HEK293 (cell line): Measurements from ENCODE around the gene ABCA3.

Source experiments
- CTCF ChIA-PET: fragments of 350-600 bp; formaldehyde crosslinking; extraction: SDS; loops from one replicate; lab custom pipeline; 2021; ENCODE audit warnings: antibody characterized with exemption; lab: Yijun Ruan, JAX
- POLR2A ChIA-PET: fragments of 300-600 bp; formaldehyde crosslinking; extraction: SDS; loops from one replicate; lab custom pipeline; 2020; ENCODE audit warnings: antibody characterized with exemption, inconsistent platforms; lab: Yijun Ruan, JAX
- H3K27ac ChIP-seq: fragments of 200-500 bp; sonication (Bioruptor generic); 2 replicates; pipeline ENCODE4 v1.5.1; 2014; ENCODE audit warnings: low read depth, low read length, control low read depth, inconsistent platforms; ENCODE audit errors: extremely low read depth
- H3K36me3 ChIP-seq, 2 experiments: fragments of 200-500 bp in 1 of 2; sonication (Bioruptor generic) in 1 of 2; 1 replicate in 1 of 2; 2 replicates in 1 of 2; pipeline ENCODE4 v1.5.1; 2014 to 2017; ENCODE audit warnings: inconsistent platforms in 2 of 2, low read length in 2 of 2; ENCODE audit not compliant: control insufficient read depth in 2 of 2, insufficient read depth in 1 of 2
- H3K4me1 ChIP-seq: fragments of 200-500 bp; sonication (Bioruptor generic); 2 replicates; pipeline ENCODE4 v1.5.1; 2014; ENCODE audit warnings: mild to moderate bottlenecking, low read length, inconsistent platforms; ENCODE audit not compliant: control insufficient read depth, insufficient read depth
- H3K4me3 ChIP-seq: 2 replicates; pipeline ENCODE4 v1.5.1; 2011; ENCODE audit warnings: low read depth, mild to moderate bottlenecking, control low read depth, low read length, moderate library complexity
- H3K9me3 ChIP-seq: fragments of 200-500 bp; sonication (Bioruptor generic); 2 replicates; pipeline ENCODE4 v1.5.1; 2014; ENCODE audit warnings: low read depth, low read length, inconsistent platforms; ENCODE audit not compliant: control insufficient read depth, insufficient read depth
- BCL11B ChIP-seq: fragments of 450-650 bp; formaldehyde crosslinking; IDR thresholded peaks from 2 replicates; pipeline ENCODE4 v1.5.1; 2016; ENCODE audit warnings: low read depth, missing biosample characterization, missing genetic modification characterization
- HOXC10 ChIP-seq: sonication (generic); formaldehyde crosslinking; IDR thresholded peaks from 2 replicates; pipeline ENCODE4 v1.8.1; 2023; ENCODE audit warnings: mild to moderate bottlenecking, missing genetic modification reagents
- ZFP69B ChIP-seq: fragments of 450-650 bp; formaldehyde crosslinking; IDR thresholded peaks from 2 replicates; pipeline ENCODE4 v1.5.1; 2016; ENCODE audit warnings: missing biosample characterization, missing genetic modification characterization
- ZNF202 ChIP-seq: fragments of 450-650 bp; formaldehyde crosslinking; IDR thresholded peaks from 2 replicates; pipeline ENCODE4 v1.5.1; 2016; ENCODE audit warnings: missing biosample characterization, missing genetic modification characterization, borderline replicate concordance
- ZNF24 ChIP-seq: fragments of 450-650 bp; formaldehyde crosslinking; IDR thresholded peaks from 2 replicates; pipeline ENCODE4 v1.5.1; 2016; ENCODE audit warnings: missing biosample characterization, missing genetic modification characterization
- ZNF341 ChIP-seq: fragments of 450-650 bp; formaldehyde crosslinking; IDR thresholded peaks from 2 replicates; pipeline ENCODE4; 2016; ENCODE audit warnings: low read depth, missing biosample characterization, missing genetic modification characterization
- ZNF558 ChIP-seq: fragments of 450-650 bp; formaldehyde crosslinking; IDR thresholded peaks from 2 replicates; pipeline ENCODE4 v1.5.1; 2016; ENCODE audit warnings: missing biosample characterization, missing genetic modification characterization
- ZNF701 ChIP-seq: fragments of 450-650 bp; formaldehyde crosslinking; IDR thresholded peaks from 2 replicates; pipeline ENCODE4 v1.5.1; 2016; ENCODE audit warnings: missing biosample characterization, missing genetic modification characterization
- ZNF776 ChIP-seq: fragments of 450-650 bp; formaldehyde crosslinking; IDR thresholded peaks from 2 replicates; pipeline ENCODE4 v1.5.0; 2017; ENCODE audit warnings: missing biosample characterization, missing genetic modification characterization, borderline replicate concordance
- ZSCAN23 ChIP-seq: fragments of 450-650 bp; formaldehyde crosslinking; IDR thresholded peaks from 2 replicates; pipeline ENCODE4 v1.5.1; 2016; ENCODE audit warnings: missing biosample characterization, missing genetic modification characterization
- TF ChIP-seq, protein P1 (sequence below): fragments of 450-650 bp; formaldehyde crosslinking; IDR thresholded peaks from 2 replicates; pipeline ENCODE4 v1.5.1; 2016; ENCODE audit warnings: missing biosample characterization, missing genetic modification characterization
- TF ChIP-seq, protein P2 (sequence below): fragments of 450-650 bp; formaldehyde crosslinking; IDR thresholded peaks from 2 replicates; pipeline ENCODE4 v1.5.1; 2016; ENCODE audit warnings: missing biosample characterization, missing genetic modification characterization
- TF ChIP-seq, protein P3 (sequence below): fragments of 450-650 bp; formaldehyde crosslinking; IDR thresholded peaks from 2 replicates; pipeline ENCODE4 v1.5.1; 2016; ENCODE audit warnings: missing biosample characterization, missing genetic modification characterization

Gene ABCA3

DNA sequence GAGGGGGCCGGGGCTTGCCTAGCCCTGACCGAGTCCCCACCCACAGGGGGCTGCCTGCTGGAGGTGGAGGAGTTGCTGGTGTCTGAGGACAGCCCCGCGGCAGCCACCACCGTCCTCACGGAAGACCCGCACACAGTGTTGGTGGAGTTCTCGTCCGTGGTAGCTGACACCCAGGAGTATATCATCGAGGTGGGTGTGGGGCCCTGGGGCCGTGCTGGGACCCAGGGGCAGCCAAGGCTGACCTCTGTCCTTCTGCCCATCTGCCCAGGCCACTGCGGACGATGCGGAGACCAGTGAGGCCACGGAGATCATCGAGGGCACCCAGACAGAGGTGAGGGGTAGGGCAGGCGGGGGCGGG, 105.7 kb downstream of the ABCA3 start:
- peaks cover 4% of the 10 kb centered on the region; the same call in 1 of the 2 replicates for H3K4me1 ChIP-seq
- CTCF ChIA-PET: no interaction called here

DNA sequence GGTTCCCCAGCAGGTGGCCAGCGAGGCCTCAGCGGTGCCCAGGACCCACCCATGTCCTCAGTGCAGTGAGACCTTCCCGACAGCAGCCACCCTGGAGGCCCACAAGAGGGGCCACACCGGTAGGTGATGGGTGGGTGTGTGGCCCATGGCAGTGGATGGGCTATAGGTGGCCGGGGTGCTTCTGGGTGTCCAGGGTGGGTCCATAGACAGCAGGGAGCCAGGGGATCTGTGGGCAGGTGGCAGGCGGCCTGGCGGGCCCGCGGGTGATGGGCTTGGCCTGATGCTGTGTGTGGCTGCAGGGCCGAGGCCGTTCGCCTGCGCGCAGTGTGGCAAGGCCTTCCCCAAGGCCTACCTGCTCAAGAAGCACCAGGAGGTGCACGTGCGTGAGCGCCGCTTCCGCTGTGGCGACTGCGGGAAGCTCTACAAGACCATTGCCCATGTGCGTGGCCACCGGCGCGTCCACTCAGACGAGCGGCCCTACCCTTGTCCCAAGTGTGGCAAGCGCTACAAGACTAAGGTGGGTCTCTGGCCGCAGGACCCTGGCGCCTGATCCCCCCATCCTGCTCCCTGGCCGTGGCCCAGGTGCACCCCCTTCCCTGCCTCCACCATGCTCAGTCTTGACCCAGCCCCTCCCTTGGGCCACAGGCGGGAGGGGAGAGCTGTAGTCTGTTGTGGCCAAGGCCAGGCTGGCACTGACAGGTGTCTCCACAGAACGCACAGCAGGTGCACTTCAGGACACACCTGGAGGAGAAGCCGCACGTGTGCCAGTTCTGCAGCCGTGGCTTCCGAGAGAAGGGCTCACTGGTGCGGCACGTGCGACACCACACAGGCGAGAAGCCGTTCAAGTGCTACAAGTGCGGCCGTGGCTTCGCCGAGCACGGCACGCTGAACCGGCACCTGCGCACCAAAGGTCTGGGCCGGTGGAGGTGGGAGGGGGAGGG, 106.4 kb downstream of the ABCA3 start:
- H3K4me1 ChIP-seq: peaks cover 4% of the 10 kb centered on the region; the same call in 1 of the 2 replicates
- no peak overlapping the region for H3K4me3 ChIP-seq
- peaks cover 0 to 71% of the 10 kb centered on the region in 2 experiments; a peak in 1 of 3 replicates for H3K36me3 ChIP-seq
- TF ChIP-seq, protein P1, sequence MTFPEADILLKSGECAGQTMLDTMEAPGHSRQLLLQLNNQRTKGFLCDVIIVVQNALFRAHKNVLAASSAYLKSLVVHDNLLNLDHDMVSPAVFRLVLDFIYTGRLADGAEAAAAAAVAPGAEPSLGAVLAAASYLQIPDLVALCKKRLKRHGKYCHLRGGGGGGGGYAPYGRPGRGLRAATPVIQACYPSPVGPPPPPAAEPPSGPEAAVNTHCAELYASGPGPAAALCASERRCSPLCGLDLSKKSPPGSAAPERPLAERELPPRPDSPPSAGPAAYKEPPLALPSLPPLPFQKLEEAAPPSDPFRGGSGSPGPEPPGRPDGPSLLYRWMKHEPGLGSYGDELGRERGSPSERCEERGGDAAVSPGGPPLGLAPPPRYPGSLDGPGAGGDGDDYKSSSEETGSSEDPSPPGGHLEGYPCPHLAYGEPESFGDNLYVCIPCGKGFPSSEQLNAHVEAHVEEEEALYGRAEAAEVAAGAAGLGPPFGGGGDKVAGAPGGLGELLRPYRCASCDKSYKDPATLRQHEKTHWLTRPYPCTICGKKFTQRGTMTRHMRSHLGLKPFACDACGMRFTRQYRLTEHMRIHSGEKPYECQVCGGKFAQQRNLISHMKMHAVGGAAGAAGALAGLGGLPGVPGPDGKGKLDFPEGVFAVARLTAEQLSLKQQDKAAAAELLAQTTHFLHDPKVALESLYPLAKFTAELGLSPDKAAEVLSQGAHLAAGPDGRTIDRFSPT (tag by site-specific recombination): peak; percentile 65
- peak; percentile 47; the same call in 1 of the 2 replicates for TF ChIP-seq ZFP69B (tag by site-specific recombination)
- TF ChIP-seq ZNF701 (tag by site-specific recombination): peak; percentile 93
- 0 out of 2 replicates have a peak, but pooled peaks have one; percentile 15 for TF ChIP-seq BCL11B (tag by site-specific recombination)
- TF ChIP-seq, protein P2, sequence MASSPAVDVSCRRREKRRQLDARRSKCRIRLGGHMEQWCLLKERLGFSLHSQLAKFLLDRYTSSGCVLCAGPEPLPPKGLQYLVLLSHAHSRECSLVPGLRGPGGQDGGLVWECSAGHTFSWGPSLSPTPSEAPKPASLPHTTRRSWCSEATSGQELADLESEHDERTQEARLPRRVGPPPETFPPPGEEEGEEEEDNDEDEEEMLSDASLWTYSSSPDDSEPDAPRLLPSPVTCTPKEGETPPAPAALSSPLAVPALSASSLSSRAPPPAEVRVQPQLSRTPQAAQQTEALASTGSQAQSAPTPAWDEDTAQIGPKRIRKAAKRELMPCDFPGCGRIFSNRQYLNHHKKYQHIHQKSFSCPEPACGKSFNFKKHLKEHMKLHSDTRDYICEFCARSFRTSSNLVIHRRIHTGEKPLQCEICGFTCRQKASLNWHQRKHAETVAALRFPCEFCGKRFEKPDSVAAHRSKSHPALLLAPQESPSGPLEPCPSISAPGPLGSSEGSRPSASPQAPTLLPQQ (tag by site-specific recombination): peak; percentile 63; the same call in 1 of the 2 replicates
- TF ChIP-seq ZNF202 (tag by site-specific recombination): no peak
- POLR2A ChIA-PET: interaction anchor here (0.8 to 1.2 kb wide), 2 partner anchors 17 to 79 kb away, joined by 3 to 4 read pairs; partner anchors contain the start of genes ECI1 and TRAF7
- CTCF ChIA-PET: no interaction called here
- no peak overlapping the region for H3K27ac ChIP-seq
- H3K9me3 ChIP-seq: no peaks in the 10 kb centered on the region

More for the DNA sequence above, 105.7 kb downstream of the ABCA3 start:
- POLR2A ChIA-PET: interaction anchor here (0.6 to 0.8 kb wide), 2 partner anchors 20 to 80 kb away, joined by 3 to 4 read pairs; partner anchors contain the start of genes PGP and TRAF7
- Histone ChIP-seq H3K4me3 (no peak overlapping the region), H3K36me3 (peaks cover 0 to 71% of the 10 kb centered on the region in 2 experiments; a peak in 1 of 3 replicates), H3K9me3 (no peaks in the 10 kb centered on the region), H3K27ac (no peak overlapping the region)
- TF ChIP-seq ZNF341: peak; percentile 70
- no peak for TF ChIP-seq ZNF24
- TF ChIP-seq BCL11B (tag by site-specific recombination): 0 out of 2 replicates have a peak, but pooled peaks have one; percentile 24
- TF ChIP-seq, protein P3, sequence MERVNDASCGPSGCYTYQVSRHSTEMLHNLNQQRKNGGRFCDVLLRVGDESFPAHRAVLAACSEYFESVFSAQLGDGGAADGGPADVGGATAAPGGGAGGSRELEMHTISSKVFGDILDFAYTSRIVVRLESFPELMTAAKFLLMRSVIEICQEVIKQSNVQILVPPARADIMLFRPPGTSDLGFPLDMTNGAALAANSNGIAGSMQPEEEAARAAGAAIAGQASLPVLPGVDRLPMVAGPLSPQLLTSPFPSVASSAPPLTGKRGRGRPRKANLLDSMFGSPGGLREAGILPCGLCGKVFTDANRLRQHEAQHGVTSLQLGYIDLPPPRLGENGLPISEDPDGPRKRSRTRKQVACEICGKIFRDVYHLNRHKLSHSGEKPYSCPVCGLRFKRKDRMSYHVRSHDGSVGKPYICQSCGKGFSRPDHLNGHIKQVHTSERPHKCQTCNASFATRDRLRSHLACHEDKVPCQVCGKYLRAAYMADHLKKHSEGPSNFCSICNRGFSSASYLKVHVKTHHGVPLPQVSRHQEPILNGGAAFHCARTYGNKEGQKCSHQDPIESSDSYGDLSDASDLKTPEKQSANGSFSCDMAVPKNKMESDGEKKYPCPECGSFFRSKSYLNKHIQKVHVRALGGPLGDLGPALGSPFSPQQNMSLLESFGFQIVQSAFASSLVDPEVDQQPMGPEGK (tag by site-specific recombination): peak; percentile 43
- no peak for TF ChIP-seq ZNF776 (tag by site-specific recombination)
- TF ChIP-seq ZNF558 (tag by site-specific recombination): no peak
- TF ChIP-seq HOXC10 (CRISPR knock-in tag): no peak
- no peak for TF ChIP-seq ZSCAN23 (tag by site-specific recombination)
